NB4 (cell line): ENCODE results near the gene KIAA1549.

Experiments used
- DNase-seq: peaks from one replicate; pipeline ENCODE4 v3.0.0; 2010; ENCODE audit warnings: low read depth
- H3K4me3 ChIP-seq: one replicate; pipeline ENCODE4 v1.5.1; 2011; ENCODE audit warnings: mild to moderate bottlenecking, low read depth, low read length, moderate library complexity
- MYC ChIP-seq: IDR thresholded peaks from 2 replicates; pipeline ENCODE4 v1.6.1; 2011; ENCODE audit warnings: low read depth, low read length
- POLR2A ChIP-seq: IDR thresholded peaks from 2 replicates; pipeline ENCODE4 v1.6.1; 2011; ENCODE audit warnings: mild to moderate bottlenecking; ENCODE audit not compliant: insufficient read length; ENCODE audit errors: extremely low read depth
- TF ChIP-seq, protein P1 (sequence below): IDR thresholded peaks from 2 replicates; pipeline ENCODE4 v1.6.1; 2011; ENCODE audit warnings: low read depth, low read length
- TF ChIP-seq, protein P2 (sequence below): IDR thresholded peaks from one replicate; pipeline ENCODE4 v1.5.1; 2012; ENCODE audit warnings: low read depth, low read length

Gene KIAA1549

GRCh38 chr7:138987686-138988085 is 6.5 kb upstream of the KIAA1549 start:
- no peak overlapping the region for H3K4me3 ChIP-seq
- TF ChIP-seq POLR2A: no peak
- TF ChIP-seq, protein P1, sequence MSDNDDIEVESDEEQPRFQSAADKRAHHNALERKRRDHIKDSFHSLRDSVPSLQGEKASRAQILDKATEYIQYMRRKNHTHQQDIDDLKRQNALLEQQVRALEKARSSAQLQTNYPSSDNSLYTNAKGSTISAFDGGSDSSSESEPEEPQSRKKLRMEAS: no peak
- TF ChIP-seq, protein P2, sequence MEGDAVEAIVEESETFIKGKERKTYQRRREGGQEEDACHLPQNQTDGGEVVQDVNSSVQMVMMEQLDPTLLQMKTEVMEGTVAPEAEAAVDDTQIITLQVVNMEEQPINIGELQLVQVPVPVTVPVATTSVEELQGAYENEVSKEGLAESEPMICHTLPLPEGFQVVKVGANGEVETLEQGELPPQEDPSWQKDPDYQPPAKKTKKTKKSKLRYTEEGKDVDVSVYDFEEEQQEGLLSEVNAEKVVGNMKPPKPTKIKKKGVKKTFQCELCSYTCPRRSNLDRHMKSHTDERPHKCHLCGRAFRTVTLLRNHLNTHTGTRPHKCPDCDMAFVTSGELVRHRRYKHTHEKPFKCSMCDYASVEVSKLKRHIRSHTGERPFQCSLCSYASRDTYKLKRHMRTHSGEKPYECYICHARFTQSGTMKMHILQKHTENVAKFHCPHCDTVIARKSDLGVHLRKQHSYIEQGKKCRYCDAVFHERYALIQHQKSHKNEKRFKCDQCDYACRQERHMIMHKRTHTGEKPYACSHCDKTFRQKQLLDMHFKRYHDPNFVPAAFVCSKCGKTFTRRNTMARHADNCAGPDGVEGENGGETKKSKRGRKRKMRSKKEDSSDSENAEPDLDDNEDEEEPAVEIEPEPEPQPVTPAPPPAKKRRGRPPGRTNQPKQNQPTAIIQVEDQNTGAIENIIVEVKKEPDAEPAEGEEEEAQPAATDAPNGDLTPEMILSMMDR: no peak
- no peak for DNase-seq

- TF ChIP-seq MYC (no peak), POLR2A (no peak)
- TF ChIP-seq, protein P2: no peak
- TF ChIP-seq, protein P1: no peak
- DNase-seq: no peak
- peak overlapping the region; percentile 54 for H3K4me3 ChIP-seq
Measured at GRCh38 chr7:138982204-138982623, 1.0 kb upstream of the KIAA1549 start.

- TF ChIP-seq, protein P1: no peak
- TF ChIP-seq POLR2A (no peak), MYC (peak; percentile 41; the same call in 1 of the 2 replicates)
- TF ChIP-seq, protein P2: no peak
- DNase-seq: no peak
- H3K4me3 ChIP-seq: peak overlapping the region; percentile 75
Measured at GRCh38 chr7:138980563-138981291, 462 bp downstream of the KIAA1549 start.

- TF ChIP-seq, protein P2: no peak
- TF ChIP-seq MYC: no peak
- no peak for TF ChIP-seq POLR2A
- TF ChIP-seq, protein P1: no peak
- no peak for DNase-seq
- H3K4me3 ChIP-seq: peak overlapping the region; percentile 75
Measured at GRCh38 chr7:138979988-138980562, 1.1 kb downstream of the KIAA1549 start.

GRCh38 chr7:138979226-138979979 is 1.8 kb downstream of the KIAA1549 start:
- TF ChIP-seq, protein P1: no peak
- no peak for TF ChIP-seq MYC
- TF ChIP-seq POLR2A: no peak
- TF ChIP-seq, protein P2: no peak
- peak; percentile 60 for DNase-seq
- H3K4me3 ChIP-seq: no peak overlapping the region
